GF-D8 (cell line): ENCODE data around the gene CTSK.
"Not testable (repeated sequence)": the region's sequence is repeated elsewhere in the genome, so short reads cannot be mapped to it uniquely, and the experiment has no call there.

Experiments used
- DNase-seq: peaks from one replicate; lab custom pipeline; 2025; lab: John Stamatoyannopoulos, UW

Gene CTSK

GRCh38 chr1:150808121-150808520 lies at the start of gene CTSK:
CTSK (minus strand) TSS chr1:150808260; CDS start chr1:150806805, 1,455 bp downstream.
- no peak for DNase-seq

GRCh38 chr1:150852734-150853133 lies 44.7 kb upstream of the CTSK start:
- peak; percentile 80 for DNase-seq

GRCh38 chr1:150850801-150851362 lies 42.8 kb upstream of the CTSK start:
- not testable (repeated sequence) for DNase-seq

- no peak for DNase-seq
These were observed 38.5 kb upstream of the CTSK start for GRCh38 chr1:150846473-150847146.

- DNase-seq: no peak
These were observed 35.4 kb upstream of the CTSK start for GRCh38 chr1:150843474-150843873.

GRCh38 chr1:150842964-150843363 lies 34.9 kb upstream of the CTSK start:
- no peak for DNase-seq

- DNase-seq: no peak
These were observed 34.3 kb upstream of the CTSK start for GRCh38 chr1:150842343-150842742.

GRCh38 chr1:150841626-150842025 lies 33.6 kb upstream of the CTSK start:
- DNase-seq: no peak

GRCh38 chr1:150840850-150841249 lies 32.8 kb upstream of the CTSK start:
- DNase-seq: not testable (repeated sequence)

- no peak for DNase-seq
These were observed 28.2 kb upstream of the CTSK start for GRCh38 chr1:150836129-150836773.

GRCh38 chr1:150833961-150834360 lies 25.9 kb upstream of the CTSK start:
- not testable (repeated sequence) for DNase-seq

- no peak for DNase-seq
These were observed 24.5 kb upstream of the CTSK start for GRCh38 chr1:150832597-150832996.

- no peak for DNase-seq
These were observed 21.7 kb upstream of the CTSK start for GRCh38 chr1:150829751-150830150.

GRCh38 chr1:150826299-150826698 lies 18.2 kb upstream of the CTSK start:
- no peak for DNase-seq

- no peak for DNase-seq
These were observed 12.9 kb upstream of the CTSK start for GRCh38 chr1:150820730-150821512.

GRCh38 chr1:150815871-150816270 lies 7.8 kb upstream of the CTSK start:
- DNase-seq: no peak

- no peak for DNase-seq
These were observed 5.1 kb upstream of the CTSK start for GRCh38 chr1:150813028-150813707.

GRCh38 chr1:150810958-150811659 lies 3.0 kb upstream of the CTSK start:
- DNase-seq: no peak

- no peak for DNase-seq
These were observed 1.6 kb upstream of the CTSK start for GRCh38 chr1:150809651-150810050.

GRCh38 chr1:150808846-150809245 lies 786 bp upstream of the CTSK start:
- DNase-seq: no peak

GRCh38 chr1:150807249-150808023 lies 624 bp downstream of the CTSK start:
- DNase-seq: peak; percentile 16
